NCI-H2081 treated with DMSO at 0.1 percent for 48 hours (cell line): Measurements from ENCODE around the gene LASP1NB.
"Not testable (repeated sequence)": the region's sequence is repeated elsewhere in the genome, so short reads cannot be mapped to it uniquely, and the experiment has no call there.

Experiments used
- DNase-seq: peaks from one replicate; lab custom pipeline; 2025; lab: John Stamatoyannopoulos, UW

LASP1NB gene

DNA sequence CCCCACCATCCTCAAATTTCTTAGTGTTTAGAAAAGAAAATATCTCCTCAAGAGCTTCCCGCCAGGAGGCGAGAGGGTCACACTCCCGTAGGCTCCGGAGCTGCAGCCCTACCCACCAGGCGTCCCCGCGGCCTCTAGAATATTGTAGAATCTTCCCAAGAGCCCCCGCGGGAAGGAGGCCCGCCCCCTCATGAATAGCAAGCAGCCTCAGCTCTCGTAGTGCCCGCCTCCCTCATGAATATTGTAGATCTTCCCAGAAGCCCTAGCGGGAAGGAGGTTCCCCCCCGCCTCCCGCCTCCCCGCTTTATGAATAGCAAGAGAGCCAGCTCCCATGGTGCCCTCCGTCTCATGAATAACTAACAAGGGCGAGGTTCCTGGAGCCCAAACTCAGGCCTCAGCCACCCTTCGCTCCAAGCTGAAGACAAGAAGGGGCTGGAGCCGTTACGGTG is 41.9 kb downstream of the LASP1NB start, which contains the start of gene FBXO47:
TSS of gene FBXO47 (minus strand) at position 114 of the 449 bp plus-strand sequence. CDS start 4,378 bp downstream, outside the sequence.
- DNase-seq = no peak

DNA sequence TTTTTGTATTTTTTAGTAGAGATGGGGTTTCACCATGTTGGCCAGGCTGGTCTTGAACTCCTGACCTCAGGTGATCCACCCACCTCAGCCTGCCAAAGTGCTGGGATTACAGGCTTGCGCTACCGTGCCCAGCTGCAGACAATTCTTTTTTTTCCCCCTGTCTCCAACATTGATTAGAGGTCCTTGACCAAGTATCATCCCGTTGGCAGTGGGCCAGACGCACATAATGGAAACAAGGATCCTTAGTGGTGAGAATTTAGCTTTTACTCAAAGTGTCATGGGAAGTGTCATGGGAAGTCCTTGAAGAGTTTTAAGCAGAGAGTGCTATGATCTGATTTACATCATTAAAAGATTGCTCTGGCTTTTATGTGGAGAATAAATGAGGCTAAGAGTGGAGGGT is 43.9 kb downstream of the LASP1NB start:
- DNase-seq = no peak

DNA sequence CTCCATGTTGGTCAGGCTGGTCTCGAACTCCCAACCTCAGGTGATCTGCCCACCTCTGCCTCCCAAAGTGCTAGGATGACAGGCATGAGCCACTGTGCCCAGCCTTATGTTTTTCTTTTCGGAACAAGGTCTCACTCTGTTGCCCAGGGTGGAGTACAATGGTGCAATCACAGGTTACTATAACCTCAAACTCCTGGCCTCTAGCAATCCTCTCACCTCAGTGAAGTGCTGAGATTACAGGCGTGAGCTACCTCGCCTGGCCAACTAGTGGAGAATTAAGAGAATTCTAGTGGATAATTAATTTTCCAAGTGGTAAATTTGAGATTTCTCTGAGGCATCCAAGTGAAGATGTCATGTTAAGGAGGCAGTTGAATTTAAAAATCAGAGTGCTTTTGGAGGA is 44.7 kb downstream of the LASP1NB start:
- no peak for DNase-seq

DNA sequence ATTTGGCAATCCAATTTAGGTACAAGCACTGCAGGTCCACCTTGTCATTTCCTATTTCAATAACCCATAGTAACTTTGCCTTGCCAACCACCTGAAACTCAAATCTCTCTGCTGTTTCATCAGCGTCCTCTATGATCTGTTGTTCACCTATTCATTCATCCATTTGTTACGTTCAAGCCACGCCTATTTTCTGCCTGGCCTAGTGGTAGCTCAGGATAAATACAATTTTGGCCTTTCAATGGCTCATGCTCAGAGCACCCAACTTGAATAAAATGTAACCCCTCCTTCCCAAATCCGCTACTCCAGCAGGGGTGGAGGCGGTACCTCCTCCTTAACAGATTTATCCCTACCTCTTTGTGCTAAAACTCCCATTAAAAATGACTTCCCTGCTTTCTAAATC is 45.4 kb downstream of the LASP1NB start:
- no peak for DNase-seq

DNA sequence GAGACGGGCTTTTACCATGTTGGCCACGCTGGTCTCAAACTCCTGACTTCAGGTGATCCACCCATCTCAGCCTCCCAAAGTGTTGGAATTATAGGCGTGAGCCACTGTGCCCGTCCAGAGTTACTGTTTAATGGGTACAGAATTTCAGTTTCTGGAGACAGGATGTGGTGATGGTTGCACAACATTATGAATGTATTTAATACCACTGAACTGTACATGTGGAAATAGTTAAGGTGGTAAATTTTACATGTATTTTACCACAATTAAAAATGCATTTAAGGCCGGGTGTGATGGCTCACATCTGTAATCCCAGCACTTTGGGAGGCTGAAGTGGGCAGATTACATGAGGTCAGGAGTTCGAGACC is 50.8 kb downstream of the LASP1NB start:
- DNase-seq = not testable (repeated sequence)

DNA sequence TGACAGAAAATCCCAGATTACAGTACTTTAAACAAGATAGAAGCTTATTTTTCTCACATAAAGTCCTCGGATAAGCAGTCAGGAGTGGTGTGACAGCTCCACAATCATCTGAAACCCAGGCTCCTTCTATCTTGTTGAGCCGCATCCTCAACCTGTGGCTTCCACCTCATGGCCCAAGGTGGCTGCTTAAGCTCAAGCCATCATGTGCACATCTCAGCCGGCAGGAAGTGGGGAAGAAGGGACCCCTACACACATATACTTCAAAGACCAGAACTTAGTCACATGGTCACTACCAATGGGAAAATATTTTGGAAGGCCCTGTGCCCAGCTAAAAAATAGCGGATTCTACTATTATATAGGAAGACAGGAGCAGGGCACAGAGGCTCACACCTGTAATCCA is 52.8 kb downstream of the LASP1NB start:
- no peak for DNase-seq
